ENCODE measurements around the gene FRRS1.

GRCh38 chr1:99768104-99768503, 1.7 kb upstream of the FRRS1 start:
- TF ChIP-seq CTCF (tag by site-specific recombination; IDR thresholded peaks at IDR 0.05) (no peak), ZNF121 (tag by site-specific recombination; IDR thresholded peaks at IDR 0.05) (no peak), PRDM2 (tag by site-specific recombination; IDR thresholded peaks at IDR 0.05; ENCODE audit: borderline replicate concordance) (no peak), RBAK (tag by site-specific recombination; IDR thresholded peaks at IDR 0.05) (no peak), ZBTB44 (tag by site-specific recombination; IDR thresholded peaks at IDR 0.05) (no peak), ZNF175 (tag by site-specific recombination; IDR thresholded peaks at IDR 0.05) (no peak), SETDB1 (IDR thresholded peaks at IDR 0.05; ENCODE audit: insufficient read length, low read length) (no peak), PATZ1 (tag by site-specific recombination; IDR thresholded peaks at IDR 0.05) (no peak), ZNF488 (tag by site-specific recombination; IDR thresholded peaks at IDR 0.05) (no peak), ZNF138 (tag by site-specific recombination; IDR thresholded peaks at IDR 0.05; ENCODE audit: borderline replicate concordance) (no peak), ZNF670 (tag by site-specific recombination; IDR thresholded peaks at IDR 0.05; ENCODE audit: low read depth) (no peak), ZBTB20 (tag by site-specific recombination; IDR thresholded peaks at IDR 0.05) (no peak)

Measured in HEK293 (cell line).